SW480 (cell line): ENCODE measurements around the gene CCDC74A.
"Not testable (repeated sequence)": the region's sequence is repeated elsewhere in the genome, so short reads cannot be mapped to it uniquely, and the experiment has no call there.

Experiments used
- DNase-seq: peaks from one replicate; pipeline ENCODE4 v3.0.0-alpha.2; 2016; ENCODE audit warnings: low spot score

CCDC74A gene

DNA sequence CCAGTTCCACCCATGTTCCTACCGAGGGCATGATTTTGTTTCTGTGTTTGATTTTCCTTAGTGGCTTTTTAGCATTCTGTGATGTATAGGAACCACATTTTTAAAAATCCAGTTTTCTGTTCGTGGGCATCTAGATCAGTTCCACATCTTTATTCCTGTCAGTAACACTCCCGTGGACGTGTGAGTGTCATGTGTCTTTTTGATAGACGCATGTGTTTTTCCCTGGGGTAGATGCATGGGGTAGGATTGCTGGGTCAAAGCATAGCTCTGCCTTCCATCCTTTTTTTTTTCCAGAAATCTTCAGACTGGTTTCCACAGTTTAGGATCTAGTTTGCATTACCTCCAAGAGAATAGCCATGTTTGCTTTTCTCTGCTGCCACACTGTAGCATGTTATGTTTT, 38.7 kb downstream of the CCDC74A start:
- DNase-seq = no peak

DNA sequence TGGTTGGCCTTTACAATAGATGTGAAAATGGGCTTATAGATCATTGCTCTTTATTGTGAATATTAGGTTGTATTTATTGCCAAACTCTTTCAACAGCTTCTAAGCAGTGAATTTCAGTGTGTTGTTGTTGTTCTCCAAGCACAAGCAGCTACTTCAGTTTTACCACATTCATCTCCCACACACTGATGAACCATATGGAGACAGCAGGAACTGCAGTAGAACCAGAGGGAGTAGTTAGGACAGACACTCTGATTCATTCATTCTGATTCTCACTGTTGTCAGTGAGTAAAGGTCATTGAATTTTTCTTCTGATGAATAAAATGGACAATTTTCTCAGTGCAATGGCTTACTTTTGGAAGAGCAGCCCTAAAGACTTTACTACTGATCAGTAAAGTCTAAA, 40.2 kb downstream of the CCDC74A start:
- DNase-seq = no peak

DNA sequence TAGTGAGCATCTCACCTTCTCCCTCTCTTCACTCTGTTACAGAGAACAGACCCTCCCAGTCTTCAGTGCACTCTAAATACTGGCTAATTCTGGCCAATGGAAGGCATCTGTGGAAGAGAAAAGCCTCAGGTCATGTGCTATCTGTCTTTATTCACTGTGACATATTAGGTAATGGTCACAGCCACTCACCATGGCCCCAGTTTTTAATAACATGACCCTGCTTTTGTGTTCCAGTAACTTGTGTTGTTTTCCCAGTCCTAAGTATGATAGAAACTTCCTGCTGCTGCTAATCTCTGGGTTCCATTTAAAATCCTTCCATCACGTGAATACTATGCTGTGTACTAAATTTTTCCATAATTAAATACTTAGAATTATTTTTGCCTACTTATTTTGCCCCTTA, 40.7 kb downstream of the CCDC74A start:
- DNase-seq = not testable (repeated sequence)

DNA sequence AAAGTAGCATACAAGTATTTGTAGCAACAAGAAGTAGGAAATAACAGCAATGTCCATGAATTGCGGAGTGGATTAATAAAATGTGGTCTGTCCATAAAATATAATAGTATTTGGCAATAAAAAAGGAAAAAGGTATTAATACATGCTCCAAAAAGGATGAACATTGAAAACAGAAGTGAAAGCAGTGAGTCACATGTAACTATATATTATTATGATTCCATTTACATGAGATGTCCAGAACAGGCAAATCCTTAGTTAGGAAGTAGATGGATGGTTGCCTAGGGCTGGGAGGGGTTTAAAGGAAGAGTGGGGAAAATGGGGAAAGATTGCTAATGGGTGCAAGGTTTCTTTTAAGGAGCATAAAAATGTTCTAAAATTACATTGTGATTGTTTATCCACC, 44.5 kb downstream of the CCDC74A start:
- DNase-seq = no peak

DNA sequence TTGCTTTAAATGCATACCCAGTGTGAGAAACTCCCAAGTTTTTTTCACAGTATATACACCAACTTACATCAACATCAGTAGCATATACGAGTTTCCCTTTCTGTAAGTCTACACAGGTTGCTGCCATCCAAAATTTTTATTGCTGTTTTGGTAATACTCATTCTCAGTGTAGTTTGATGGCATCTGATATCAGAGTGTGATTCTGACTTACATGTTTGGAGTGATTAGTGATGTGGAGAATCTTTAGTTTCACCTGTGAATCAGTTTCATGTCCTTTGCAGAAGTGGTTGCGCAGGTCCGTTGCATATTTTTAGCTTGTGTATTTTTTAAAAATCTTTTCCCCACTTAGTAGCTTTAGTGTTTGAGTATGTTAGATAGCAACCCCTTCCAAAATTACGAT, 50.1 kb downstream of the CCDC74A start:
- DNase-seq = no peak

DNA sequence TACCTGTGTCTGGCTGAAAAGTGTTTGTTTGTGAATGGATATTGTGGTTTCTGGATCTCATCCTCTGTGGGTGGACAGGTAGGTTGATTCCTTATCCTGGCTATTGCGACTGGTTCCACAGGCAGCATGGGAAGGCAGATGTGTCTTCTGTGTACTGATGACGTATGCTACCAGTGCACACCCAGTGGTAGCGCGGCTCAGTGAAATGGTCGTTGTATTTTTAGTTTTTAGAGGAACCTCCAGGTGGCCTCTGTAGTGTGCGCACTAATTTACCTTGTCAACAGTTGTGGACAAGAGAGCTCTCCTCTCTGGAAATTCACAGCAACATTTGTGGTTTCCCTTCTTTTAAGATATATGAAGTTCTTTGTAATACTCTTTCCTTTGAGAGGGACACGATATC, 52.5 kb downstream of the CCDC74A start:
- DNase-seq = no peak
